ENCODE results near the gene RGCC.
A peak's percentile ranks its signal among the peaks of the same experiment; 100 is the strongest.

RGCC gene

GRCh38 chr13:41454170-41454569 lies 3.2 kb upstream of the RGCC start:
- DNase-seq: no peak

- DNase-seq: no peak
These were observed 1.5 kb upstream of the RGCC start for GRCh38 chr13:41455725-41456419.

GRCh38 chr13:41457589-41458186 lies 338 bp downstream of the RGCC start:
- no peak for DNase-seq

- DNase-seq: no peak
These were observed 924 bp downstream of the RGCC start for GRCh38 chr13:41458187-41458760.

- peak; percentile 41 for DNase-seq
These were observed 1.5 kb downstream of the RGCC start for GRCh38 chr13:41458761-41459431.

DNA sequence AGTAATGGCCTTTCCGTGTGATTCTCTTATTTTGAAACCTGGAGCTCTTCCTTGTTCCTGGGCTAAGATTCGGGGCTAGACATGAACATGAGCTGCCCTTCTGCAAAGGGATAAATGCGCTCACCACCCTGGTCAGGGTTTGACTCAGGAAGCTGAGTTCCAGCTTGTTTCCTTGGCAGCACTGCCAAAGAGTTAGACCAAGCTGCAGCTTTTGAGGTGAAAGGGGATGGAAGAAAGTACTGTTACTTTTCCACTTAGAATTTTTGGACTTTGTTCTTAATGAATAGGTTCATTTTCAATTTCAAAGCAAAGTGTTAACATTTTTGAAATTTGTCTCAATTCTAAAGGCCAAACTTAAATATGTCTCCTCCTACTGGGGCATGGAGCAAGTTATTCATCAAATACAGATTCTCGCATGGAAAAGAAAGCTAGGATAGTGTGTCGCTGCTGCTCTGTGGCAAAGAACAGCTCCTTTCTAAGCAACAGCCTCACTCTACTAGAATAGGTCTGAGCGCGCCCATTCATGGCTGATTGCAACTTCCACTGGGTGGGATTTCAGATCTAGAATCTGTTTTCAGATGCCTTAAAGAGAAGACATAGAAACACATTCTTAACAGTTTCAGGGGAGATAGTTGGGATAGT lies 2.2 kb downstream of the RGCC start:
- DNase-seq: no peak

DNA sequence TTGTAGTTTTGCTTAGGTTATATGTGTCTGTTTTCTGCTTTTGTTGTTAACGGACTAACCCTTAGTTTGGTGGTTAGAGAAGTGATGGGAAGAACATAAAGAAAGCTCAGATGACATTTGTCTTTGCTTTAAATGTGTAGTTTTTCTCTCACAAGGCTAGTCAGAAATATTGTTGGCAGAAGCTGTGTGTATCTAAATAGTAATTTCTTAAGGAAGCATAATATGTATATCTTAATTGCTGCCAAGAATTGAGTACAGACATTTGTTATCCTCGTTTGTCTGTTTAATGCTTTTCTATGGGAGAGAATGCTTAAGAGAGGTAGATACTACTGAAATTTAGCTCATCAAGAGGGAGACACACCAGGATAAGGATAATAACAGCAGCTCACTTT lies 2.7 kb downstream of the RGCC start:
- DNase-seq: no peak

GRCh38 chr13:41460930-41461329 lies 3.6 kb downstream of the RGCC start:
- DNase-seq: no peak

GRCh38 chr13:41461527-41462139 lies 4.3 kb downstream of the RGCC start:
- DNase-seq: peak; percentile 48

- no peak for DNase-seq
These were observed 5.1 kb downstream of the RGCC start for GRCh38 chr13:41462427-41462826.

DNA sequence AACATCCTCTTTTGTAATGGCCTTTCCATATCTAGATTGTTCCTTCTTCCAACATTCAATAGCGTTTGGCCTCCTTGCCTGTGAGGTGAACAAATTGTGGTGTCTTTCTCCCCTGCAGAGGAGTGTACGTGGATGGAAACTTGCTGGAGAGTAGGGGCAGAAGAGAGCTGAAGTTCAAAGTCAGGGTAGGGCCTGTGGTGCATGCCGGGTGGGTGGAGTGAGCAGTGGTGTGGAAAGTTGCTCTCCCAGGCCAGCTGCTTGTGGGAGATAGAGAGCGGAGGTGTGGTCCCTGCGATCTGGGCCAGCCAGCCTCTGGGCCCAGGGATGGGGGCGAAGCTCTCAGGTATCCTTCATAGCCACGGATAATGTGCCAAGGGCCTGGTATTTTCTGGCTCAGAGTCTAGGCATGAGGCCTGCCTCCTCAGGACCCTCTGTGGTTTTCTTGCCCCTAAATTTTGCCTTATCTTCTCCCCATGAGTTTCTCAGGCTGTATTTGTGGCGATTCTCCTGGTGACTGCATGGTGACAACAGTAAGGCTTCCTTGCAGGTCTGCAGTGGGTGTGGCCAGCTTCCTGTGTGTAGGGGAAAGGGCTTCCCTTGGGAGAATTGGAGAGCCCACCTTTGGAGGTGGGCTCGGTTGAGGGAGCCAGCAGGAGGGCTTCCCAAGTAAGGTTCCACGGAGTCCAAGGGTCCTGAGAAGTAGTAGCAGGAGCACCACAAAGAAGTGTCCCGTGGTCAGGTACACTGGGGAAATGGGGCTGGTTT lies 6.7 kb downstream of the RGCC start:
- DNase-seq: no peak

GRCh38 chr13:41465241-41465847 lies 8.0 kb downstream of the RGCC start:
- DNase-seq: peak; percentile 4

DNA sequence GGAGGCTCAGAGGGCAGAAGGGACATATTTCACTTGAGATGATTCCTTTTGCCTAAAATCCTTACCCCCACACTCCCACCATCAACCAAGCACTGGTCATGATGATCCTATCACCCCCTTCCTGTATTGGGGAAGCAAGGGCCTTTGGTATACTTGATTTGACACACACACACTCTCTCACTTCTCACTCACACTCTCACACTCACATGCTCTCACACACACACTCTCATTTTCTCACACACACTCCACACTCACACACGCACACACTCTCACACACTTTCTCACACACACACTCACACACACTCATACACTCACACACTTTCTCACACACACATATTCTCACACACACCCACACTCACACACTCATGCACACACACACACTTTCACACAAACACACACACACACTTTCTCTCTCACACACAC lies 8.6 kb downstream of the RGCC start:
- no peak for DNase-seq

DNA sequence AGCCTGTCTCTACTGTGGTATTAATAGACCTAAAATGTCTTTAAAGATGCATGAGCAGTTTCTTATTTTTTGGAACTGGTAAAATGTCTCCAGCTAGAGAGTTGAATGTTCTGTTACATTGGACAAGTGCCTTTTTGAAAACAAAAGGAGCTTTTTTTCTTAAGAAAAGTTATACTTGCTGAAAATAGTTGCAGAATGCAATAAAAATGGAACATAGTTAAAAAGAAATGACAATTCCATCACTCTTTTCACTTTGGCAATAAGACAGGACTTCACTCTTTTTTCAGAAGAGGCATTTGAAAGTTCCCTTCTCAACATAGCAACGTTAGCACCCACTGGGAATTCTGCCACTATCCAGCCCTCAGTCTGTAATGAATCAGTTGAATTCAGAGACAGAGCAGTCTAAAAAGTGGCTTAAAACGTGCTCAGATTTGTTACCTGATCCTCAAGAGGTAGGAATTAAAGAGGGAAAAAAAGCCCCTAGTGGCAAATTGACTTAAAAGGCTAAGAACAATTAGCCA lies 10.1 kb downstream of the RGCC start:
- no peak for DNase-seq

GRCh38 chr13:41468631-41469030 lies 11.3 kb downstream of the RGCC start:
- no peak for DNase-seq

DNA sequence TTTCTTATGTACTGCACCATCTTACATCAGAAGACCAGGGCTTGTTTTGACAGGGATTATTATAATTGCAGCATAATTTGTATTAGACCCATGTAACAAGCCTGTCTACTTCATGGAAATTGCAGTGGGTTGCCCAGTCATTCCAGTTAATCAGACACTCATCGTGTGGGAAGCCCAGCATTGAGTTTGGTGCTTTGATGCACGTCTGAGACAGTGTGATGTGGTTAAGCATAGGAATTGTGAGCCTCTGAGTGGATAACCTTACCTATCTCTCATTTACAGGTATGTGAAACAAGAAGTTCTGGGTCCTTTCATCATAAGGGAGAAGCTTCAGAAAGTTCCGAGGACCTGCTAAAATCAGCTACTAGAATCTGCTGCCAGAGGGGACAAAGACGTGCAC lies 12.8 kb downstream of the RGCC start:
- DNase-seq: no peak

DNA sequence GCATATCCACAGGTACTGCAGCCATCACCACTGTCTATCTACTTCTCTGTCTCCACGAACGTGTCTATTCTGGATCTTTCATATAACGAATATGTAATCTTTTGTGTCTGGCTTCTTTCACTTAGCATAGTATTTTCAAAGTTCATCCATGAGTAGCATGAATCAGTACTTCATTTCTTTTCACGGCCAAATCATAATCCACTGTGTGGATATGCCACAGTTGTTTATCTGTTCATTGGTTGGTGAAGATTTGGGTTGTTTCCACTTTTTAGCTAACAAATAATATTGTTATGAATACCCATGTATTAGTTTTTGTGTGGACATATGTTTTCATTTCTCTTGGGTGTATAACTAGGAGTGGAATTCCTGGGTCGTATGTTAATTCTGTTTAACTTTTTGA lies 14.4 kb downstream of the RGCC start:
- DNase-seq: no peak

GRCh38 chr13:41487222-41487621 lies 29.9 kb downstream of the RGCC start:
- DNase-seq: no peak

DNA sequence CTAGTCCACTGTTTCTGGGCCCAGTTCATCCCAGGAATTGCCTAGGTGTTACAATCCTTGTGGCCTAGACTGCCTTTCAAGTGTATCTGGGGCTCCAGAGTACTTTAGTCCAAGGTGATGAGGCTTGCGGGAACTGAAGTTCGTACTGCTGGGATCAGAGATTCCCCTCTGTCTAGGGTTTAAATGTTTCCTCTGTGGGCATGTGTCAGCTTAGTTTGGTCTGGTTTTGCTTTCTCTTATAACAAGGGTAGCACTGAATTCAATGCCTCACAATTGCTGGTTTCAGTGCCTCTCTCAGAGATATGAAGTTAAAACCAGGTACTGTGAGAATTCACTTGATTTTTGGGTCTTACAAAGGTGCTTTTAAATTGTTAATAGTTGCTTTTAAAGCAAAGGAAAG lies 30.8 kb downstream of the RGCC start:
- no peak for DNase-seq

GRCh38 chr13:41490371-41491015 lies 33.1 kb downstream of the RGCC start:
- DNase-seq: no peak

DNA sequence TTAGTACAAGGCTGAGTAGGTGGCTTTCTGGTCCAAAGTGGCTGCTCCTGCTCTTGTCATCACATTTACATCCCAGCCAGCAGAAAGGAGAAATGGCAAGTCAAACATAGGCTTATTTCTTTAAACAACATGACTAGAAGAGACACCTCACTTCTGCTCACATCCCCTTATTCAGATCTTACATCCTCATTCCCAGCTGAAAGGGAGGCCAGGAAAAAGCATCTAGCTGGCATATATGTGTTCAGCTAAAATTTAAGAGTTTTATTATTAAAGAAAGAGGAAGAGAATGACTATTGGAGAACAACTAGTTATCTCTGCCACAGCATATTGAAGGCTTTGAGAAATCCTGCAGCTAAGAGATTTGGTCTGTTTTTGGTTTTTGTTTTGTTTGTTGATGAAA lies 34.1 kb downstream of the RGCC start:
- DNase-seq: no peak
